Endothelial cell of umbilical vein (primary cell): ENCODE measurements around the gene CXCL13. TPM values are rescaled to one million over a fixed set of nuclear protein-coding genes. Genes with fewer than 3 reads are reported as not detected.
A peak's percentile ranks its signal among the peaks of the same experiment; 100 is the strongest.

Experiments
- Bru-seq: library from RNA; stranded (reverse); fragments of 400-500 nt; gene quantifications from one replicate; lab custom pipeline; 2021; lab: Mats Ljungman, UMichigan
- BruChase-seq, 2 experiments: library from RNA; stranded (reverse); fragments of 400-500 nt; gene quantifications; one replicate each; lab custom pipeline; 2021; lab: Mats Ljungman, UMichigan
- BruUV-seq: library from RNA; stranded (reverse); fragments of 400-500 nt; replicated peaks from 2 replicates; lab custom pipeline; 2021; lab: Mats Ljungman, UMichigan
- CTCF ChIA-PET: fragments of 300-600, 350-600 bp; sonication (Branson Sonifier 250); formaldehyde crosslinking; loops from one replicate; lab custom pipeline; 2021; ENCODE audit warnings: antibody characterized with exemption, inconsistent platforms; lab: Charles Lee
- POLR2A ChIA-PET: fragments of 300-600, 350-600 bp; sonication (Branson Sonifier 250); formaldehyde crosslinking; loops from one replicate; lab custom pipeline; 2021; ENCODE audit warnings: antibody characterized with exemption, inconsistent platforms; lab: Charles Lee
- DNase-seq: peaks from one replicate; pipeline ENCODE4 v3.0.0-alpha.2; 2011; ENCODE audit warnings: low read depth, low spot score
- FAIRE-seq: peaks from 2 replicates; lab custom pipeline; 2011; peaks lifted over from hg19 to GRCh38; lab: Jason Lieb, UNC
- H2AFZ ChIP-seq: 2 replicates; pipeline ENCODE4 v1.6.0; 2012; ENCODE audit warnings: low read depth, low read length, control low read depth, inconsistent platforms
- H3K27ac ChIP-seq: 2 replicates; pipeline ENCODE4 v1.5.1; 2011; ENCODE audit warnings: low read depth, mild to moderate bottlenecking, control low read depth, low read length, moderate library complexity; ENCODE audit not compliant: insufficient read depth
- H3K27me3 ChIP-seq, 2 experiments: 2 replicates each; pipeline versions ENCODE4 v1.6.0 to v1.6.1; 2011; ENCODE audit warnings: low read length in 2 of 2, mixed read lengths in 1 of 2; ENCODE audit not compliant: control insufficient read depth in 2 of 2, insufficient read depth in 2 of 2
- H3K36me3 ChIP-seq, 2 experiments: 2 replicates in 1 of 2; 3 replicates in 1 of 2; pipeline ENCODE4 v1.5.1; 2011; ENCODE audit warnings: low read length in 2 of 2, mild to moderate bottlenecking in 1 of 2, moderate library complexity in 1 of 2; ENCODE audit not compliant: control insufficient read depth in 2 of 2, insufficient read depth in 2 of 2; ENCODE audit errors: extremely low read depth in 1 of 2
- H3K4me1 ChIP-seq: 3 replicates; pipeline ENCODE4 v1.5.1; 2011; ENCODE audit warnings: mild to moderate bottlenecking, low read length; ENCODE audit not compliant: control insufficient read depth, insufficient read depth; ENCODE audit errors: extremely low read depth
- H3K4me2 ChIP-seq: 2 replicates; pipeline ENCODE4 v1.6.1; 2011; ENCODE audit warnings: low read length, control low read depth, mixed read lengths; ENCODE audit not compliant: insufficient read depth
- H3K4me3 ChIP-seq, 3 experiments: fragments of 200-600 bp in 1 of 3; sonication (generic), shearing (Covaris generic) in 1 of 3; replicated peaks in 1 of 3; 2 replicates each; pipeline ENCODE4 v1.5.1; 2011 to 2016; ENCODE audit warnings: control low read depth in 3 of 3, low read length in 3 of 3, mild to moderate bottlenecking in 2 of 3, inconsistent platforms in 1 of 3, low read depth in 1 of 3, moderate library complexity in 1 of 3; ENCODE audit not compliant: insufficient read depth in 1 of 3
- H3K79me2 ChIP-seq: 2 replicates; pipeline ENCODE4 v1.6.0; 2012; ENCODE audit warnings: low read length, inconsistent platforms; ENCODE audit not compliant: control insufficient read depth, insufficient read depth
- H3K9ac ChIP-seq: replicated peaks from 2 replicates; pipeline ENCODE3; 2011; ENCODE audit warnings: low read length, control low read depth; ENCODE audit not compliant: insufficient read depth; ENCODE audit errors: extremely low read depth
- H3K9me1 ChIP-seq: replicated peaks from 3 replicates; pipeline ENCODE4 v1.6.0; 2011; ENCODE audit warnings: mild to moderate bottlenecking, low read length; ENCODE audit not compliant: control insufficient read depth, insufficient read depth; ENCODE audit errors: extremely low read depth
- H3K9me3 ChIP-seq: replicated peaks from 2 replicates; pipeline ENCODE4 v1.5.1; 2012; ENCODE audit warnings: low read length, inconsistent platforms; ENCODE audit not compliant: control insufficient read depth, insufficient read depth
- H4K20me1 ChIP-seq: replicated peaks from 2 replicates; pipeline ENCODE3; 2011; ENCODE audit warnings: mild to moderate bottlenecking, low read length; ENCODE audit not compliant: control insufficient read depth, insufficient read depth; ENCODE audit errors: extremely low read depth
- EZH2 ChIP-seq: IDR thresholded peaks from 2 replicates; pipeline ENCODE4 v1.6.1; 2012; ENCODE audit warnings: borderline replicate concordance, low read depth, mild to moderate bottlenecking, moderate library complexity, low read length, inconsistent platforms; ENCODE audit not compliant: severe bottlenecking
- FOS ChIP-seq: IDR thresholded peaks from 2 replicates; pipeline ENCODE4 v1.6.1; 2011; ENCODE audit warnings: mild to moderate bottlenecking, low read length, moderate library complexity, borderline replicate concordance; ENCODE audit not compliant: insufficient read depth
- GATA2 ChIP-seq: IDR thresholded peaks from 2 replicates; pipeline ENCODE4 v1.7.0; 2011; ENCODE audit warnings: low read depth, mild to moderate bottlenecking, moderate library complexity, mixed read lengths, low read length; ENCODE audit not compliant: insufficient read length, insufficient read depth
- JUN ChIP-seq: IDR thresholded peaks from 2 replicates; pipeline ENCODE4 v1.6.1; 2011; ENCODE audit warnings: borderline replicate concordance, low read depth; ENCODE audit not compliant: insufficient read length, insufficient read depth
- MYC ChIP-seq: IDR thresholded peaks from one replicate; pipeline ENCODE4 v1.6.1; 2011; ENCODE audit warnings: mild to moderate bottlenecking, low read depth, low read length
- POLR2A ChIP-seq: IDR thresholded peaks from 2 replicates; pipeline ENCODE4 v1.6.1; 2012; ENCODE audit warnings: low read depth, mild to moderate bottlenecking, control low read depth, low read length
- POLR2AphosphoS5 ChIP-seq: IDR thresholded peaks from 2 replicates; pipeline ENCODE4 v1.6.1; 2012; ENCODE audit warnings: low read depth, mild to moderate bottlenecking, control low read depth, low read length, moderate library complexity; ENCODE audit not compliant: insufficient read depth
- dilution Hi-C: fragments of 300-500 bp; cut with MboI; formaldehyde crosslinking; loops from one replicate; pipeline ENCODE4 v1.15.0; 2019; ENCODE audit warnings: low sequenced_read_pairs; ENCODE audit not compliant: extremely low pct_ligation_motif_present
- intact Hi-C: fragments of 100-400 bp; cut with micrococcal nuclease; formaldehyde crosslinking; loops from one replicate; pipeline ENCODE4 v1.10.0; 2022
- long read RNA-seq: library from polyadenylated mRNA; stranded (forward); transcript quantifications from one replicate; pipeline ENCODE4 v2.0.0, GENCODE V29; 2021
- polyA minus RNA-seq, 3 experiments: library from RNA; depleted of rRNA, polyadenylated mRNA; stranded (reverse); fragments of >200 nt; gene quantifications; 1 replicate in 1 of 3; 2 replicates in 2 of 3; pipeline ENCODE4 v1.2.3, GENCODE V29; 2011
- polyA plus RNA-seq, 4 experiments: library from polyadenylated mRNA; depleted of rRNA in 3 of 4; stranded (reverse) in 3 of 4; unstranded in 1 of 4; fragments of >200 nt; gene quantifications; 2 replicates each; pipeline versions ENCODE4 v1.2.1 to v1.2.3, GENCODE V29; 2011 to 2012; ENCODE audit warnings: missing spikeins in 1 of 4
- total RNA-seq: library from RNA; stranded (reverse); gene quantifications from 2 replicates; pipeline ENCODE4 v1.2.3, GENCODE V29; 2021
- TF ChIP-seq, protein P1 (sequence below): IDR thresholded peaks from 2 replicates; pipeline ENCODE4 v1.6.1; 2011; ENCODE audit not compliant: insufficient read depth, insufficient read length
- TF ChIP-seq, protein P2 (sequence below), 2 donors: IDR thresholded peaks; 1 replicate in 1 of 2; 2 replicates in 1 of 2; pipeline ENCODE4 v1.5.1; 2011; ENCODE audit warnings: low read length in 2 of 2, mild to moderate bottlenecking in 2 of 2, moderate library complexity in 2 of 2, control low read depth in 1 of 2, inconsistent platforms in 1 of 2, low read depth in 1 of 2; ENCODE audit not compliant: insufficient read depth in 1 of 2; ENCODE audit errors: extremely low read depth in 1 of 2

Gene CXCL13, protein sequence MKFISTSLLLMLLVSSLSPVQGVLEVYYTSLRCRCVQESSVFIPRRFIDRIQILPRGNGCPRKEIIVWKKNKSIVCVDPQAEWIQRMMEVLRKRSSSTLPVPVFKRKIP
- total RNA-seq (not detected in 2 replicates), polyA plus RNA-seq (not detected in 2 replicates), polyA minus RNA-seq (not detected in 2 replicates), Bru-seq, nascent RNA (percentile 3 among the genes with signal in this experiment), BruChase-seq, experiment 1, labeled RNA remaining after a 6-hour chase (percentile 22 among the genes with signal in this experiment), BruChase-seq, experiment 2, labeled RNA remaining after a 2-hour chase (percentile 14 among the genes with signal in this experiment)
- polyA plus RNA-seq (2011; cell fraction: cytosol; rRNA removed): not detected in 2 replicates
- polyA plus RNA-seq (2011; cell fraction: nucleus; rRNA removed): not detected in 2 replicates
- not detected in 2 replicates for polyA plus RNA-seq (2012)
- polyA minus RNA-seq (2011; cell fraction: cytosol; rRNA and poly(A)+ RNA removed): not detected
- not detected in 2 replicates for polyA minus RNA-seq (2011; cell fraction: nucleus; rRNA and poly(A)+ RNA removed)
- long read RNA-seq: 0 reads

DNA sequence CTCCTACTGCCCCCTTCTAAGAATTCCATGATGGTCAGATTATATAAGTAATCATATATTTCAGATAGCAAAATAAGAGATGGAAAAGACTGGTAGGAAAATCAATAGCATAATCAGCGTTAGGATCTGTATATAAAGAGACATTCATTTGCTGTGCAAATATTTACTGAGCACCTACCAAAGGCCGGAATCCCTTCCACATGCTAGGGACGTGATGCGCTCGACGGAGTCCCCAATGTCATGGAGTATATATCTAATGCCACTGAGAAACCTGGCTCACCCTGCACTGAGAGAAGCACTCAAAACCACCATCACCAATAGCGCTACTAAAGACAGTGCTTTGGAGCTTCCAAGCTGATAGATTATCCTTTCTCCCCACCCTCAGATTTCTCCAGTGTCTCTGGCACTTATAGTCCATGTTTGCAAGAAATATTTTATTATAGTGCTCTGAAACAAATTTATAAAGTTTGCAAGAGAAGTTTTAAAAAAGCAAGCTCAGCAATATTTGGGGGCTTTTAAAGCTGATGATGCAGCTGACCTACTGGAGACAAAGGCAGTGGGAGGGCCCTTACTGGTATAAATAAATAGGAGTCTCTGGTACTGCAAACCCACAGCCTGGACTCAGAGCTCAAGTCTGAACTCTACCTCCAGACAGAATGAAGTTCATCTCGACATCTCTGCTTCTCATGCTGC is at the start of gene CXCL13:
TSS of gene CXCL13 (plus strand) at position 611 of the 693 bp plus-strand sequence. CDS start at position 657, 46 bp downstream.
- Histone ChIP-seq H3K4me1 (no peaks in the 10 kb centered on the region), H3K79me2 (no peaks in the 10 kb centered on the region), H3K4me2 (no peak within 1 kb of the TSS), H3K9me1 (no peaks in the 10 kb centered on the region), H4K20me1 (no peaks in the 10 kb centered on the region), H3K9me3 (no peaks in the 10 kb centered on the region), H3K27ac (no peak within 1 kb of the TSS), H3K36me3 (no peaks in the 10 kb centered on the region), H3K27me3 (peaks cover 10 to 30% of the 10 kb centered on the region in 2 experiments), H3K9ac (no peak within 1 kb of the TSS), H2AFZ (no peak within 1 kb of the TSS), H3K4me3 (no peak within 1 kb of the TSS)
- BruUV-seq: no TSS peak
- dilution Hi-C loops: no loop called here
- FAIRE-seq (no peak), DNase-seq (no peak)
- TF ChIP-seq, protein P1, sequence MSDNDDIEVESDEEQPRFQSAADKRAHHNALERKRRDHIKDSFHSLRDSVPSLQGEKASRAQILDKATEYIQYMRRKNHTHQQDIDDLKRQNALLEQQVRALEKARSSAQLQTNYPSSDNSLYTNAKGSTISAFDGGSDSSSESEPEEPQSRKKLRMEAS: no peak
- TF ChIP-seq FOS: no peak
- no peak for TF ChIP-seq MYC
- TF ChIP-seq JUN: no peak
- POLR2A ChIA-PET: no interaction called here
- intact Hi-C loops: no loop called here
- CTCF ChIA-PET: no interaction called here

DNA sequence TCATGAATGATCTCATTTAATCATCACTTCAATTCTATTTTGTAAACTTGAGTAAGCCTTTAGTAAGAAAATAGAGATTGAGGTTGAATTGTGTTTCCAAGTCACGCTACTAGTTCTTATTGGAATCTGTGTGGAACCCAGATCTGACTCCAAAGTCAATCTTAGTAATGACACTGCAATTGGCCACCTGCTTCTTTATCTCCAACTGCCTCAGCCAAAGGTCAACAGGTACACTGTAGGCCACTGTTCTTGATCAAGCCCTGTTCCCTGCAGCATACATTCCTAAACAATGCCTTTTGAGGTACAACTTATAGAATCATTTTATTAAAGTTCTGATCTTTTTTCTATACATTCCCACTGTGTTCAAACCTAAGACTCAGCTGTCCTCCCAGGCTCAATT is 45.5 kb upstream of the CXCL13 start:
- Histone ChIP-seq H2AFZ (no peak overlapping the region), H3K9ac (no peak overlapping the region), H3K36me3 (no peaks in the 10 kb centered on the region), H3K27ac (no peak overlapping the region), H3K4me3 (no peak overlapping the region), H3K4me2 (no peak overlapping the region), H3K4me1 (no peaks in the 10 kb centered on the region), H3K79me2 (no peaks in the 10 kb centered on the region), H4K20me1 (no peaks in the 10 kb centered on the region), H3K9me3 (no peaks in the 10 kb centered on the region), H3K27me3 (no peaks in the 10 kb centered on the region), H3K9me1 (no peaks in the 10 kb centered on the region)
- ChIA-PET CTCF (no interaction called here), POLR2A (interaction anchor here (0.7 kb wide), 1 partner anchor 170 kb away, joined by 3 read pairs; no protein-coding TSS in a partner anchor)
- intact Hi-C loops (no loop called here), dilution Hi-C loops (no loop called here)
- no peak for FAIRE-seq
- DNase-seq: no peak
- TF ChIP-seq MYC (no peak), POLR2A (no peak), GATA2 (no peak), POLR2AphosphoS5 (no peak), EZH2 (no peak), FOS (no peak), JUN (no peak)
- TF ChIP-seq, protein P2, sequence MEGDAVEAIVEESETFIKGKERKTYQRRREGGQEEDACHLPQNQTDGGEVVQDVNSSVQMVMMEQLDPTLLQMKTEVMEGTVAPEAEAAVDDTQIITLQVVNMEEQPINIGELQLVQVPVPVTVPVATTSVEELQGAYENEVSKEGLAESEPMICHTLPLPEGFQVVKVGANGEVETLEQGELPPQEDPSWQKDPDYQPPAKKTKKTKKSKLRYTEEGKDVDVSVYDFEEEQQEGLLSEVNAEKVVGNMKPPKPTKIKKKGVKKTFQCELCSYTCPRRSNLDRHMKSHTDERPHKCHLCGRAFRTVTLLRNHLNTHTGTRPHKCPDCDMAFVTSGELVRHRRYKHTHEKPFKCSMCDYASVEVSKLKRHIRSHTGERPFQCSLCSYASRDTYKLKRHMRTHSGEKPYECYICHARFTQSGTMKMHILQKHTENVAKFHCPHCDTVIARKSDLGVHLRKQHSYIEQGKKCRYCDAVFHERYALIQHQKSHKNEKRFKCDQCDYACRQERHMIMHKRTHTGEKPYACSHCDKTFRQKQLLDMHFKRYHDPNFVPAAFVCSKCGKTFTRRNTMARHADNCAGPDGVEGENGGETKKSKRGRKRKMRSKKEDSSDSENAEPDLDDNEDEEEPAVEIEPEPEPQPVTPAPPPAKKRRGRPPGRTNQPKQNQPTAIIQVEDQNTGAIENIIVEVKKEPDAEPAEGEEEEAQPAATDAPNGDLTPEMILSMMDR (IDR thresholded peaks at IDR 0.05; ENCODE audit: extremely low read depth in 1 of 2, insufficient read depth in 1 of 2, low read depth in 1 of 2, low read length in 2 of 2): no peak
- TF ChIP-seq, protein P1: no peak
- BruUV-seq: no TSS peak
